Measurements from ENCODE around the gene TTLL7.

DNA sequence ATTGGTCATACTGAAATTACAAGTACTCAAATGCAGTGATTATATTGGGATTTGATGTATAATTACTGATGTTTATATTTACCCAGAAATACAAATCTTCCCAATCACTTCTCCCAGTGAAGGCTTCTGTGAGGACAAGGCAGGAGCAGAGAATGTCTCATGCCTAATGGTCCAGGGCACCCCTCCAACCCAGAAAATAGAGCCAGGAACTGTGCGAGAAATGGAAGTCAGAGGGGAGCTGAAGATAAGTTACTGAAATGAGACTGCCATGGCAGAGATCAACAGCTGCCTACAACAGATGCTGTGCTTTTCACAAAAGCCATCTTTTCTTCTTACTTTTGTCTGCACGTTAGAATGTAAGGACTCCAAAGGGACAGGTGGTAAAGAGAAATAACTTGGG is 171.2 kb downstream of the TTLL7 start:
- TF ChIP-seq, protein P1, sequence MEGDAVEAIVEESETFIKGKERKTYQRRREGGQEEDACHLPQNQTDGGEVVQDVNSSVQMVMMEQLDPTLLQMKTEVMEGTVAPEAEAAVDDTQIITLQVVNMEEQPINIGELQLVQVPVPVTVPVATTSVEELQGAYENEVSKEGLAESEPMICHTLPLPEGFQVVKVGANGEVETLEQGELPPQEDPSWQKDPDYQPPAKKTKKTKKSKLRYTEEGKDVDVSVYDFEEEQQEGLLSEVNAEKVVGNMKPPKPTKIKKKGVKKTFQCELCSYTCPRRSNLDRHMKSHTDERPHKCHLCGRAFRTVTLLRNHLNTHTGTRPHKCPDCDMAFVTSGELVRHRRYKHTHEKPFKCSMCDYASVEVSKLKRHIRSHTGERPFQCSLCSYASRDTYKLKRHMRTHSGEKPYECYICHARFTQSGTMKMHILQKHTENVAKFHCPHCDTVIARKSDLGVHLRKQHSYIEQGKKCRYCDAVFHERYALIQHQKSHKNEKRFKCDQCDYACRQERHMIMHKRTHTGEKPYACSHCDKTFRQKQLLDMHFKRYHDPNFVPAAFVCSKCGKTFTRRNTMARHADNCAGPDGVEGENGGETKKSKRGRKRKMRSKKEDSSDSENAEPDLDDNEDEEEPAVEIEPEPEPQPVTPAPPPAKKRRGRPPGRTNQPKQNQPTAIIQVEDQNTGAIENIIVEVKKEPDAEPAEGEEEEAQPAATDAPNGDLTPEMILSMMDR (IDR thresholded peaks at IDR 0.05): no peak
- TF ChIP-seq EP300 (IDR thresholded peaks at IDR 0.05): no peak
- TF ChIP-seq POLR2A (IDR thresholded peaks at IDR 0.05): no peak
- no peak for TF ChIP-seq POLR2AphosphoS5 (IDR thresholded peaks at IDR 0.05)

Data from sigmoid colon (tissue), 4 donors.